Thyroid gland (tissue), 4 donors: ENCODE results near the gene CELF4. TPM values are rescaled to one million over a fixed set of nuclear protein-coding genes. Genes with fewer than 3 reads are reported as not detected.

Source experiments
- DNase-seq, 2 donors: peaks; one replicate each; pipeline ENCODE4 v3.0.0-alpha.2; 2019
- H3K27ac ChIP-seq, 3 donors: fragments of 200-600 bp; sonication (generic); 1 replicate in 2 of 3; 2 replicates in 1 of 3; pipeline ENCODE4 v1.5.1; 2016 to 2019; ENCODE audit warnings: mild to moderate bottlenecking in 1 of 3, moderate library complexity in 1 of 3
- H3K27me3 ChIP-seq: fragments of 200-600 bp; sonication (generic); one replicate; pipeline ENCODE4 v1.5.1; 2019
- H3K36me3 ChIP-seq, 2 donors: fragments of 200-600 bp; sonication (generic); one replicate each; pipeline ENCODE4 v1.5.1; 2016 to 2019
- H3K4me1 ChIP-seq, 2 donors: fragments of 200-600 bp; sonication (generic); one replicate each; pipeline ENCODE4 v1.5.1; 2017 to 2019
- H3K4me3 ChIP-seq, 3 donors: fragments of 200-600 bp; sonication (generic); replicated peaks in 1 of 3; 1 replicate in 2 of 3; 2 replicates in 1 of 3; pipeline ENCODE4 v1.5.1; 2016; ENCODE audit warnings: mild to moderate bottlenecking in 1 of 3
- H3K9me3 ChIP-seq: fragments of 200-600 bp; sonication (generic); one replicate; pipeline ENCODE4 v1.5.1; 2017
- POLR2A ChIP-seq, 2 donors: fragments of 450-650 bp; IDR thresholded peaks; one replicate each; pipeline ENCODE4 v1.6.1; 2017; ENCODE audit warnings: antibody characterized with exemption in 2 of 2, mild to moderate bottlenecking in 2 of 2, moderate library complexity in 1 of 2
- WGBS, 2 donors: methylation state at CpG; one replicate each; pipeline ENCODE4 v1.1.5; 2017; 5-methylcytosine and 5-hydroxymethylcytosine counted together
- intact Hi-C: fragments of 100-400 bp; cut with DNase I; formaldehyde crosslinking; loops from one replicate; pipeline ENCODE4 v1.15.1; 2023
- total RNA-seq, 4 donors: library from RNA; depleted of rRNA; stranded (reverse); fragments of >200 nt; gene quantifications; one replicate each; pipeline ENCODE4 v1.2.3, GENCODE V29; 2016
- TF ChIP-seq, protein P1 (sequence below), 6 experiments: fragments of 200-600 bp in 3 of 6; fragments of 450-650 bp in 3 of 6; sonication (generic) in 3 of 6; IDR thresholded peaks; one replicate each; pipeline ENCODE4 v1.5.1; 2016 to 2019; ENCODE audit warnings: antibody characterized with exemption in 6 of 6, mild to moderate bottlenecking in 2 of 6, inconsistent platforms in 1 of 6, moderate library complexity in 1 of 6

Gene CELF4
- total RNA-seq, 4 donors from 2014 or later = 4.3 TPM; not detected in 3

DNA sequence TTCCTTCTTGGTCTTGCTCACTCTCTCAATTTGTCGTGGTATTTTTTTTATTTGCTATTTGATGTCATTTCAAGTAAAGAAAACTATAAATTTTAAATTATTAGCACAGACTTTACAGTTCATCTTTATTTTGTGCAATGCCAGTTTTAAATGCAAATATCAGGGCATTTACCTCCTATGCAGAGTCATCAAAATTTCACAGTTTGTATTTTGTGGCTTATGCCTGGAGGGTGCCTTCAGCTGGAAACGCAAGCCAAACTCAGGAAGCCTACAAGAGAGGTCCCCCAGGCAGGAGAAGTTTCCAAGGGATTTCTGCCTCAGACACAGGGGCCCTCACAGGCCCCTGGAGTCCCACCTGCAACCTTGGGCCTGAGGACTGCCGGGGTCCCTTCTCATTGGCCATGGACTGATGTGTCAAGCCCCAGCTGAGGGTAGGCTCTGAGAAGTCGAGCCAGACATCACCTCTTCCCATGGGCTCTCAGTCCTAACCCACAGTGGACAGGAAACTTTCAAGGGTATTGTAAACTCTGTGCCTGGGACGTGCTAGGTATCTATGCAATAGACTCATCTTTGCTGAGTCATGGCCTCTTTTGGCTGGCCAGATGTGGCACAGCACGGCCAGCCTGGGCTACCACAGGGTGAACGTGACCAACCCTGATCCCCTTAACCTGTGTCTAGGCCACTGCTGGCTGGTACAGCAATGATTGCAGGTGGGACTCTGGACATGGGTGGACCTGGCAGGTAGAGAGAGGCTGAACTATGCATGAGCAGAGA lies 236.5 kb downstream of the CELF4 start:
- Histone ChIP-seq H3K4me1 (no peaks in the 10 kb centered on the region), H3K36me3 (no peaks in the 10 kb centered on the region), H3K27ac (no peak overlapping the region), H3K4me3 (no peak overlapping the region), H3K9me3 (no peaks in the 10 kb centered on the region), H3K27me3 (no peaks in the 10 kb centered on the region)
- no peak for DNase-seq
- intact Hi-C loops = no loop called here
- TF ChIP-seq POLR2A (IDR thresholded peaks at IDR 0.05) = no peak
- TF ChIP-seq, protein P1, sequence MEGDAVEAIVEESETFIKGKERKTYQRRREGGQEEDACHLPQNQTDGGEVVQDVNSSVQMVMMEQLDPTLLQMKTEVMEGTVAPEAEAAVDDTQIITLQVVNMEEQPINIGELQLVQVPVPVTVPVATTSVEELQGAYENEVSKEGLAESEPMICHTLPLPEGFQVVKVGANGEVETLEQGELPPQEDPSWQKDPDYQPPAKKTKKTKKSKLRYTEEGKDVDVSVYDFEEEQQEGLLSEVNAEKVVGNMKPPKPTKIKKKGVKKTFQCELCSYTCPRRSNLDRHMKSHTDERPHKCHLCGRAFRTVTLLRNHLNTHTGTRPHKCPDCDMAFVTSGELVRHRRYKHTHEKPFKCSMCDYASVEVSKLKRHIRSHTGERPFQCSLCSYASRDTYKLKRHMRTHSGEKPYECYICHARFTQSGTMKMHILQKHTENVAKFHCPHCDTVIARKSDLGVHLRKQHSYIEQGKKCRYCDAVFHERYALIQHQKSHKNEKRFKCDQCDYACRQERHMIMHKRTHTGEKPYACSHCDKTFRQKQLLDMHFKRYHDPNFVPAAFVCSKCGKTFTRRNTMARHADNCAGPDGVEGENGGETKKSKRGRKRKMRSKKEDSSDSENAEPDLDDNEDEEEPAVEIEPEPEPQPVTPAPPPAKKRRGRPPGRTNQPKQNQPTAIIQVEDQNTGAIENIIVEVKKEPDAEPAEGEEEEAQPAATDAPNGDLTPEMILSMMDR (IDR thresholded peaks at IDR 0.05) = no peak
- WGBS, 2 donors = 85 to 92% methylated on average over 7 of the region's 7 CpGs

DNA sequence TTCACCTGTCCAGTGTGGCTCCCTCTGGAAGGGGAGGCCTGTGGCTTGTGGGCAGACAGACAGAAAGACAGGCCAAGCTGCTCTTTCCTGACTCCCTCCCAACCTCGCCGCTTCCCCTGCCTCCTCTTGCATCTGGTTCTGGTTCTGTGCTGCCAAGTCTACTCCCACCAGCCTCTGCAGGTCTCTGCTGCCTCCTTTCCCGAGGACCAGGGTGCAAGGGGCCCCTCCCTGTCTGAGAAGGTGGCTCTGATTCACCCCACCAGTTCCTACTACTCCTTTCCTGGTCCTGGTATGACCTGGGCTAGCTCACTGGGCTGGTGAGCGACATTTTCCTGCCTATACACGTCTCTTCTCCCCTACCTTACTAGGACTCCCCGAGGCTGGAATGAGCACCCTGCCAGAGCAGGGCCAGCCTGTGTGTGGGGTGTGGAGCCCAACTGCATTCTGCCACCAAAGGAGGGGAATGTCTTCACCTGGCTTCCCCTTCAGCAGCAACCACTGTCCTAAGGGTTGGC lies 238.5 kb downstream of the CELF4 start:
- H3K4me1 ChIP-seq = no peaks in the 10 kb centered on the region
- intact Hi-C loops = no loop called here
- no peak for DNase-seq

DNA sequence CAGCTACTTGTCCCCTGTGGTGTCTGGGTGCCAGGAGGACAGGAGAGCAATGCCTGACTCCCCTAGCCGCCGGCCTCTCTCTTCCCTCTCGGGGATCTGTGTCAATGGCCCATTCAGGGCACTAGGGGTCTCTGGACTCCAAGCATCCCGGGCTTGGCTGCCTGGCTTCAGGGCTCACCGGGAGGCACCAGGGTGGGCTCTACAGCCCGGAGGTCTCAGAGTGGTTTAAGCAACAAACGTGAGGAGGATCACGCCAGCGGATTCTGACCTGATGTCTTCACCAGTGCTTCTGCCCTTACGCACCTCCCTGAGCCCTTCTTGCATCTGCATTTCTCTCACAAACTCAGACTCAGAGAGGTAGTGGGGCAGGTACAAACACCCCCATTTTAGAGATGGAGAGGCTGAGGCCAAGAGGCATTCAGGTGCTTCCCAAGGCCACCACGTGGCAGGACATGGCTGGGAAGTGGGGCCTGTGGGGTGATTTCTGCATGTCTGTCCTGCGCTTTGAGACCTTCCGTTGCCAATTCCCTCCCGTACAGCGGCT lies 243.0 kb downstream of the CELF4 start:
- peak; percentile 34 to 41 for DNase-seq
- 39 to 47% methylated on average over 13 to 14 of the region's 15 CpGs for WGBS, 2 donors
- no peak for TF ChIP-seq POLR2A (IDR thresholded peaks at IDR 0.05)
- TF ChIP-seq, protein P1 (IDR thresholded peaks at IDR 0.05) = peak; percentile 41 to 76 (median 53)
- no peak overlapping the region for H3K4me3 ChIP-seq
- H3K4me1 ChIP-seq = peaks cover 4 to 15% of the 10 kb centered on the region in 2 donors
- intact Hi-C loops = no loop called here
- H3K9me3 ChIP-seq = no peaks in the 10 kb centered on the region
- H3K27ac ChIP-seq = no peak overlapping the region
- no peaks in the 10 kb centered on the region for H3K36me3 ChIP-seq
- H3K27me3 ChIP-seq = no peaks in the 10 kb centered on the region

More for the DNA sequence above, 238.5 kb downstream of the CELF4 start:
- H3K4me3 ChIP-seq = no peak overlapping the region
- no peak for TF ChIP-seq POLR2A (IDR thresholded peaks at IDR 0.05)
- TF ChIP-seq, protein P1 (IDR thresholded peaks at IDR 0.05) = no peak
- H3K27me3 ChIP-seq = no peaks in the 10 kb centered on the region
- H3K9me3 ChIP-seq = no peaks in the 10 kb centered on the region
- whole genome bisulfite sequencing, 2 donors = 85 to 90% methylated on average over 6 of the region's 6 CpGs
- H3K27ac ChIP-seq = no peak overlapping the region
- H3K36me3 ChIP-seq = no peaks in the 10 kb centered on the region

DNA sequence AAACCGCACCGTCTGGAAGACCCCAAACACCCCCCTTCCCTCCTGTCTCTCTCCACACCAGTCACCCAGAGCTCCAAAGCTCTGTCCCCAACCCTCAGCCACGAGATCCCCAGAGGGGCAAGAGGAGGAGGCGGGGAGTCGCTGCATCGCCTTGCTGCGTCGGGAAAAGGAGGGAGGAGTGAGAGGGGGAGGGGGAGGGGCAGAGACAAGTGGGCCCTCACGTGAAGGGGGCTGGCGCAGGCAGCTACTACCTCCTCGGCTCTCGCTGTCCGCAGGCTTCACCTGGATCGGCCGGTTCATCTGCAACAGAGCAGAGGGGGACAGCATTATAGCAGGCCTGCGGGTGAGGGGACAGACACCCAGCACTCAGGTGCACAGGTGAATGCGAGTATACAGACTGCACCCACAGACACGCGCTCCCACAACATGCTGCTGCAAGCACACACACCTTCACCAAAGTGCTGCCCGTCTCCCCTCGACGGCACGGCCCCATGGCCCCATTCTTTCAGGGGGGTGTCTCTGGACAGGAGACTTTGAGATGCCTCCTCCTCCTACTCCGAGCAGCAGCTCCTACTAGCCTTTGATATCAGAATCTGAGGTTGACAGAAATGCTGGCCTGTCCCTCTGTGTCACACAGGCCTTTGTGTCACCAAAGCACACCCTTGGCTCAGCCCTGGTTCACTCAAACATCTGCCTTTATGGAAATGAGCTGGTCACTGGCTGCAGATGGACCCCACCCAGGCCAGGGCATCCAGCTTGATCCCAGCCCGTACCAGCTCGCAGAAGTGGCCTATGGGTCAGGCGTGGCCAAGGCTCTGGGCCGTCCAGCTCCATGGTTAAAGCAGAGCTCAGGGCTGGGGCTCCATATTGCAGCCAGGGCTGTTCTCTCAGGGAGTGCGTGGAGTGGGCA lies 243.8 kb downstream of the CELF4 start:
- WGBS, 2 donors = 60 to 66% methylated on average over 26 to 29 of the region's 29 CpGs
- Histone ChIP-seq H3K9me3 (no peaks in the 10 kb centered on the region), H3K4me3 (no peak overlapping the region), H3K4me1 (peaks cover 4 to 19% of the 10 kb centered on the region in 2 donors), H3K27ac (no peak overlapping the region), H3K36me3 (no peaks in the 10 kb centered on the region), H3K27me3 (no peaks in the 10 kb centered on the region)
- intact Hi-C loops = no loop called here
- DNase-seq = peak in 1 of 2 donors; percentile 10
- no peak for TF ChIP-seq POLR2A (IDR thresholded peaks at IDR 0.05)
- TF ChIP-seq, protein P1 (IDR thresholded peaks at IDR 0.05) = no peak
